Cerebellar cortex (tissue), 1 donor: ENCODE measurements around the gene ANKMY1.

ENCODE experiments used
- DNase-seq: peaks from one replicate; pipeline ENCODE4 v3.0.0-alpha.2; 2015; ENCODE audit warnings: low spot score

The ANKMY1 gene

DNA sequence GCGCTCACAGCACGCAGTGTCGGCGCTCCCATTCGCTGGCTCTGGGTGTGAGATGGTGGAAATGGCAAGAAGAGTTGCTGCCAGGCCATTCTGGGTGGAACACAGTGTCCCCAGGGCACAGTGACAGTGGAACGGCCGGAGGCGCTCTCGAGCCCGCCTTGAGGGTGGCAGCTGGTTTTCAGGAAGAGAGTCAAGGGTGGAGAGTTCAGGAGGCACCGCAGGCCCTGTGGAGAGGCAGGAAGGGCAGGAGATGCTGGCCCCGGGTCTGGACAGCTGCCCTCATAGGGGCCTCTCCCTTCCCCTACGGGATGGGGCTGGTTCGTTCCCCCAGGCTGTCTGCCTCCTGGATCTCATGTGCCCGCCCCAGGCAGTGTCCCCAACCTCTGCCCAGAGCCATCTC lies 109.9 kb downstream of the ANKMY1 start:
- DNase-seq, result no peak

- no peak for DNase-seq
Measured at GRCh38 chr2:240447331-240447730, 110.5 kb downstream of the ANKMY1 start.

DNA sequence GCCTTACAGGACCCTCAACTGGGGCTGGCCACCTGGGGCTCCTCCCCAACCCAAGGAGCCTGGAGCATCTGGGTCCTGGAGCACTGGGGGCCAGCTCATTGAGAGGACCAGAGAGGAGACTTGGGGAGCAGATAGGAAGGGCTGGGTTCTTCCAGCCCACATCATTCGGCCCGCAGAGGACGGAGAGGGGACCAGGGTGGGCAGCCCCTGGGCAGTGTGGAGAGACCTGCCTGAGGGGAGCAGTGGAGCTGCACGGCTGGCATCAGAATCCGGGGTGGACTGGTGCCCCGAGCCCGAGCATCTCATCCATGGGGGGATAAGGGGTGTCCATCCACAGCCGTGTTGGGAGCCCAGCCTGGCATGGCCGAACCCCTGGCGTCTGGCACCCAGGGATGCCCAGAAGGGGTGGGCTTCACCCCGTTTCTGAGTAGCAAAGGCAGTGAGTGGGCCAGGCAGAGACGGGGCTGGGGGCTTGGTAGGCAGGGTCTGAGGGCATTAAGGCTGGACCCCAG lies 111.1 kb downstream of the ANKMY1 start:
- no peak for DNase-seq

DNA sequence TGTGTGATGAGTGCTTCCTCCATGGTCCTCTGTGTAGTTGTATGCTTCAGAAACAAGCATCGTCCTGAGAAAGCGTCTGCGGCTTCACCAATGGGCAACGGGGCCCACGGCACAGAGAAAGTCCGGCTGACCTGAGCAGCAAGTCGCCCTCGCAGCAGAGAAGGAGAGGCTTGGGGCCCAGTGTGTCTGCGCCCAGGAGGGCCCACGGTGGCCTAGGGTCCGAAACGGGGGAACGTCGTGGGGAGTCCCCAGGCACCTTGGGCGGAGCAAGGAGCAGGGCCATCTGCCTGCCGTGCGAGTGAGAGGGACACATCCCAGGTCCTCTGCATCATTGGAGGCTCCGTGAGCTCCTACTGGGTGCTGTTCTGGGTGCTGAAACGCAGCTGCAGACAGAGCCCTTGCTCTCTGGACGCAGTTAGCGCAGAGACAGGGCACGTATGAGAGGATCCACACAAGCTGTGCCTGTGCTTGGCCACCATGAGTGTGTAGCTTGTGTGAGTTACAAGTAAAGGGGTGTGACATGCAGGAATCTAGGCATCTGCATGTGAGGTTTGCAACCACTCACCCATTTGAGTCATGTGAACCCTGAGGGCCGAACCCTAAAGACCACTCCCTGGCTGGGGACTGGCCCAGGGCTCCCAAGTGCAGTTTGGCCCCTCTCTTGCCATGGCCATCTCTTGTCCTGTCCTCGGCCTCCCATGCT lies 111.7 kb downstream of the ANKMY1 start:
- DNase-seq, result no peak

DNA sequence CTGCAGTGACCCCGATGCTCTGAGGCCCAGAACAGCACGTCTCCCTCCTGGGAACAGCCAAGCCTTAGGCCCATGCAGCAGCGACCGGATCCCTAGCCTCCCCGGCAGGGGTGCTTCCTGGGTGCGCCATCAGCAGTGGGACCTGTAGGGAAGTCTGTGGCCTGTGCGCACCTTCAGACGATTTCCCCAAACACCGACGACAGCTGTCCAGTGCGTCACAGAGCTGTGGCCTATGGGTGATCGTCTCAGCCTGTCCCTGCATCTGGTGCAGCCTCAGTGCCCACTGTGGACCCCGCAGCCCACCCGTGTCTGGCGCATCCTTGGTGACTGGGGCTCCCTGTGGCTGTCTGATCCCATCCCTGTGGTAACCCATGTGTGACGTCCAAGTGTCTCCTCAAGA lies 113.3 kb downstream of the ANKMY1 start:
- no peak for DNase-seq

GRCh38 chr2:240443891-240444301 lies 113.9 kb downstream of the ANKMY1 start:
- no peak for DNase-seq

GRCh38 chr2:240442891-240443715 lies 114.7 kb downstream of the ANKMY1 start:
- no peak for DNase-seq

DNA sequence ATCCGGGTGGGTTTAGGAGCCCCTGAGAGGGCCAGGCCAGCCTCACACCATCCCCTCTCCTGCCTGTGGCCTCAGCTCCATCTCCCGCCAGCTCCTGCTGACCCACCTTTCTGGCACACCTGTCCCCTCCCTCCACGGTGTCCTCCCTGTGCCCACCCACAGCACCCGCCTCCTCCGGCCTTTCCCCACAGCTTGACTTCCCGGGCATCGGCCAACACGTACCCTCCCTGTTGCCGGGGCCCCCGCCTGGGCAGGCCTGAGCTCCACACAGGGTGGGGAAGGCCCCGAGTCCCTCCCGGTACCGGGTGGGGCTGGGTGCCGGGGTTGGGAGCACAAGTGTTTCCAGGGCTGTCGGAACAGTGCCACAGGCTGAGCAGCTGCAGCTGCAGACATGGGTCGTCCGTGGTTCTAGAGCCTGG lies 115.8 kb downstream of the ANKMY1 start:
- no peak for DNase-seq

GRCh38 chr2:240441326-240441992 lies 116.3 kb downstream of the ANKMY1 start:
- no peak for DNase-seq

- no peak for DNase-seq
Measured at GRCh38 chr2:240440704-240441320, 117.0 kb downstream of the ANKMY1 start.

- no peak for DNase-seq
Measured at GRCh38 chr2:240440251-240440650, 117.5 kb downstream of the ANKMY1 start.

- no peak for DNase-seq
Measured at GRCh38 chr2:240439698-240440151, 118.1 kb downstream of the ANKMY1 start.

GRCh38 chr2:240438810-240439697 lies 118.7 kb downstream of the ANKMY1 start:
- peak; percentile 35 for DNase-seq

GRCh38 chr2:240437861-240438809 lies 119.7 kb downstream of the ANKMY1 start:
- DNase-seq, result peak; percentile 80

DNA sequence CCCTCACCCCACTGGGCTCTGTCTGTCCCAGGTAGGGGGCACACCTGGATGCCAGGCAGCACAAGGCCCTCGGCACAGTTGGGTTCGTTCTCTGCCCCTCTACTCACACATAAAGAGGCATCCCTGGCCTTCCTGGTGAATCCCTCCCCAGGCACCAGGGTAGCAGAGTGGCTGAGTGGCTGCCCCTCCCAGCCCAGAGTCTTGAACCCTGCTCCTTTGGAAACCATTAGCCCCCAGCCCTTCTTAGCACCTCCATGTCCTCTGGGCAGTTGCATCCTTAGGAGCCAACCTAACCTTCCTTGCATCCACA lies 120.3 kb downstream of the ANKMY1 start:
- DNase-seq, result no peak

GRCh38 chr2:240436683-240437550 lies 120.9 kb downstream of the ANKMY1 start:
- DNase-seq, result no peak

DNA sequence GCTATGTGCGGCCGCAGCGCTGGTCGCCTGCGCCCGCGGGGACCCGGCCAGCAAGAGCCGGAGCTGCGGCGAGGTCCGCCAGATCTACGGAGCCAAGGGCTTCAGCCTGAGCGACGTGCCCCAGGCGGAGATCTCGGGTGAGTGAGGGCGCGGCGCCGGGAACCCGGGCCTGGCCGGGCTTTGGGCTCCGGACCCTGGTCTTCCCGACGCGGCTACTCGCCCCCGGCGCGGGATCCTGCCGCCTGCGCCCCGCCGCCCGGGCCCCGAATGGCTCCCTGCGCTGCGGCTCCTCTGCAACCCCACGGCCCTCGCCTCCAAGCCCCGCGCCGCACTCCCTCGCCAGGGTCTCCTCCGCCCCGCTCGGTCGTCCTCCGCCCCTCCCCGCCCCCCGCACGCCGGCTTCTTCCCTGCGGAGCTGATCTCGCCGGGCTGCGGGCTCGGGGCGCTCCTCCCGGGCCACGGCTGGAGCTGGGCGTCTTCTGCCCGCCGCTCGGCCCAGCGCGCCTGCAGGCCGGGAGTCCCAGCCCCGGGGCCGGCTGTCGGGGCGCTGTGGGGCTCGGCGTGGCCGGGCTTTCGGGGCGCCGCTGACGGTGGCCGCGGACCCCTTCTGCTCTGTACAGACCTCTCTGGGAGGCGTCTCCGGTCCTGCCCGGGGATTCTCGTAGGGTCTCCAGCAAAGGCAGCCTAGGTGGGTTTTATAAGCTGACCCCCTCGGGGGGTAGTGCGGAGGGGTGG lies 121.7 kb downstream of the ANKMY1 start:
- DNase-seq, result no peak

DNA sequence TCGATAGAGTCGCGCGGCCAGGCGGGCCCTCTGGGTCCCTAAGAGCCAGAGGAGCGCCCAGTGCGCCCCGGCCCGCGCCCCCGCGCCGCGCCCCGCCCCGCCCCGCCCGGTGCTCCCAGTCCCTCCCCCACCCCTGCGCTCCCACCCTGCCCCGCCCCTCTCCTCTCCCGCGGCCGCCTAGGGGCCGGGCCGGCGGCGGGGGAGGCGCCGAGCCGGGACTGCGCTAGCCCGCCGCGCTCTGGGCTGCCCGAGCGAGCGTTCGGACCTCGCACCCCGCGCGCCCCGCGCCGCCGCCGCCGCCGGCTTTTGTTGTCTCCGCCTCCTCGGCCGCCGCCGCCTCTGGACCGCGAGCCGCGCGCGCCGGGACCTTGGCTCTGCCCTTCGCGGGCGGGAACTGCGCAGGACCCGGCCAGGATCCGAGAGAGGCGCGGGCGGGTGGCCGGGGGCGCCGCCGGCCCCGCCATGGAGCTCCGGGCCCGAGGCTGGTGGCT lies 122.3 kb downstream of the ANKMY1 start, which contains the start of gene GPC1:
TSS of gene GPC1 (plus strand) at position 207 of the 491 bp plus-strand sequence. CDS start at position 463, 256 bp downstream.
- DNase-seq, result peak; percentile 67
